ENCODE results near the gene ANK3.

ANK3 gene

GRCh38 chr10:60299961-60300883, 89.5 kb downstream of the ANK3 start:
- no peaks in the 10 kb centered on the region for H3K9me3 ChIP-seq (ENCODE audit: control insufficient read depth, insufficient read depth, low read depth, low read length)
- POLR2A ChIA-PET = no interaction called here
- H3K4me1 ChIP-seq (ENCODE audit: control insufficient read depth, insufficient read depth, low read length) = no peaks in the 10 kb centered on the region
- H3K27ac ChIP-seq (ENCODE audit: extremely low read depth, low read depth, low read length) = no peak overlapping the region
- CTCF ChIA-PET = interaction anchor here (0.7 kb wide), 1 partner anchor 11 kb away, joined by 3 read pairs; no protein-coding TSS in a partner anchor
- no peak overlapping the region for H3K4me3 ChIP-seq (ENCODE audit: low read depth, low read length)
- no peaks in the 10 kb centered on the region for H3K36me3 ChIP-seq (ENCODE audit: control insufficient read depth in 2 of 2, insufficient read depth in 1 of 2, low read length in 2 of 2)
- TF ChIP-seq ZBTB17 (tag by site-specific recombination; IDR thresholded peaks at IDR 0.05) (peak; percentile 32; the same call in 1 of the 2 replicates), SP2 (tag by site-specific recombination; IDR thresholded peaks at IDR 0.05) (no peak), ZNF48 (tag by site-specific recombination; IDR thresholded peaks at IDR 0.05) (no peak)

GRCh38 chr10:60299390-60299778, 90.3 kb downstream of the ANK3 start:
- H3K4me1 ChIP-seq (ENCODE audit: control insufficient read depth, insufficient read depth, low read length) = no peaks in the 10 kb centered on the region
- no peaks in the 10 kb centered on the region for H3K9me3 ChIP-seq (ENCODE audit: control insufficient read depth, insufficient read depth, low read depth, low read length)
- ChIA-PET POLR2A (no interaction called here), CTCF (interaction anchor here (0.7 kb wide), 1 partner anchor 10 kb away, joined by 3 read pairs; no protein-coding TSS in a partner anchor)
- H3K4me3 ChIP-seq (ENCODE audit: low read depth, low read length) = no peak overlapping the region
- H3K36me3 ChIP-seq (ENCODE audit: control insufficient read depth in 2 of 2, insufficient read depth in 1 of 2, low read length in 2 of 2) = no peaks in the 10 kb centered on the region
- TF ChIP-seq OVOL3 (tag by site-specific recombination; IDR thresholded peaks at IDR 0.05) = no peak
- H3K27ac ChIP-seq (ENCODE audit: extremely low read depth, low read depth, low read length) = no peak overlapping the region

- TF ChIP-seq YY1 (tag by site-specific recombination; IDR thresholded peaks at IDR 0.05) (no peak), ZNF548 (tag by site-specific recombination; IDR thresholded peaks at IDR 0.05) (no peak), SCRT1 (tag by site-specific recombination; IDR thresholded peaks at IDR 0.05; ENCODE audit: borderline replicate concordance) (no peak), PATZ1 (tag by site-specific recombination; IDR thresholded peaks at IDR 0.05) (no peak), IKZF3 (tag by site-specific recombination; IDR thresholded peaks at IDR 0.05) (no peak), ZSCAN5A (tag by site-specific recombination; IDR thresholded peaks at IDR 0.05) (no peak), ZNF513 (tag by site-specific recombination; IDR thresholded peaks at IDR 0.05) (no peak), TSHZ1 (tag by site-specific recombination; IDR thresholded peaks at IDR 0.05; ENCODE audit: borderline replicate concordance) (no peak), ZNF398 (tag by site-specific recombination; IDR thresholded peaks at IDR 0.05) (no peak)
- H3K36me3 ChIP-seq (ENCODE audit: control insufficient read depth in 2 of 2, insufficient read depth in 1 of 2, low read length in 2 of 2) = no peaks in the 10 kb centered on the region
- no peak overlapping the region for H3K4me3 ChIP-seq (ENCODE audit: low read depth, low read length)
- H3K9me3 ChIP-seq (ENCODE audit: control insufficient read depth, insufficient read depth, low read depth, low read length) = no peaks in the 10 kb centered on the region
- ChIA-PET POLR2A (no interaction called here), CTCF (no interaction called here)
- no peaks in the 10 kb centered on the region for H3K4me1 ChIP-seq (ENCODE audit: control insufficient read depth, insufficient read depth, low read length)
- H3K27ac ChIP-seq (ENCODE audit: extremely low read depth, low read depth, low read length) = no peak overlapping the region
Measured at GRCh38 chr10:60298408-60299389, 91.0 kb downstream of the ANK3 start.
